ENCODE measurements around the gene FBXO24.
A peak's percentile ranks its signal among the peaks of the same experiment; 100 is the strongest.
"Not testable (repeated sequence)": the region's sequence is repeated elsewhere in the genome, so short reads cannot be mapped to it uniquely, and the experiment has no call there.

The FBXO24 gene, protein sequence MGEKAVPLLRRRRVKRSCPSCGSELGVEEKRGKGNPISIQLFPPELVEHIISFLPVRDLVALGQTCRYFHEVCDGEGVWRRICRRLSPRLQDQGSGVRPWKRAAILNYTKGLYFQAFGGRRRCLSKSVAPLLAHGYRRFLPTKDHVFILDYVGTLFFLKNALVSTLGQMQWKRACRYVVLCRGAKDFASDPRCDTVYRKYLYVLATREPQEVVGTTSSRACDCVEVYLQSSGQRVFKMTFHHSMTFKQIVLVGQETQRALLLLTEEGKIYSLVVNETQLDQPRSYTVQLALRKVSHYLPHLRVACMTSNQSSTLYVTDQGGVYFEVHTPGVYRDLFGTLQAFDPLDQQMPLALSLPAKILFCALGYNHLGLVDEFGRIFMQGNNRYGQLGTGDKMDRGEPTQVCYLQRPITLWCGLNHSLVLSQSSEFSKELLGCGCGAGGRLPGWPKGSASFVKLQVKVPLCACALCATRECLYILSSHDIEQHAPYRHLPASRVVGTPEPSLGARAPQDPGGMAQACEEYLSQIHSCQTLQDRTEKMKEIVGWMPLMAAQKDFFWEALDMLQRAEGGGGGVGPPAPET

DNA sequence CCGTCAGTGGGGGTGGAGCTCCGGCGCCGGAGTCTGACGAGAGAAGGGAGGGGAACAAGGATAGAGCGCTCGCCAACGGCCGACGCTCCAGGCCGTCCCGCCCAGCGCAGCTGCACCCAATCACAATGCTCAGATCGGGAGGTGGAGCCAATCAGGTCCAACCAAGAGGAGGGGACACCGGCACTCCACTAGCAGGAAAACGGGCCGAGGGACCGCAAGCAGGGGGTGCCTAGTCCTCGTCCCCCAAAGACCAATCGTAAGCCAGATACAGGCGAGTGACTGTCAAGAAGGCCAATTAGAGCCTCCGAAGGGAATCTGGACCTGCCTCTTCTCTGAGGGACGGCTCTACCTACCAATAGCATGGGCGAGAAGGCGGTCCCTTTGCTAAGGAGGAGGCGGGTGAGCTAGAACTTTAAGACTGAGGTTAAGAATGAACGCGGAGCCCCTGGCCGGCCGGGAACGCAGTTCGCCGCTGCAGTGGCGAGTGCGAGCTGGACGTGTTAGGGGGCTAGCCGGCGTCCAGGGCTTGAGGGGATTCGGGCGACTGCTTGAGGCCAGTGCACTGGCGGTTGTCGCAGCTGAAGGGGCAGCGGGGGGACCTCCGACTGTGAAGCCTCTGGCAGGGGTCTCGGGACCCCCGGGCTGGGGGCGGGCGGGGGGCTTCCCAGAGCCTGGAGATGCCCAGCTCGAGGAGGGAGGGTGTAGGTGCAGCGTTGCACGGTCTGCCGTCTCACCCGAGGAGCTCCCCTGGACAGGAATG, at the start of gene FBXO24:
FBXO24 (plus strand) TSS at position 63 of the 760 bp plus-strand sequence; CDS start at position 361, 298 bp downstream.
- peak; percentile 100 for DNase-seq
- in situ Hi-C loops (cut with MboI; ENCODE audit: low pct_unique_long_range_greater_than_20kb, low sequenced_read_pairs), result no loop called here

DNA sequence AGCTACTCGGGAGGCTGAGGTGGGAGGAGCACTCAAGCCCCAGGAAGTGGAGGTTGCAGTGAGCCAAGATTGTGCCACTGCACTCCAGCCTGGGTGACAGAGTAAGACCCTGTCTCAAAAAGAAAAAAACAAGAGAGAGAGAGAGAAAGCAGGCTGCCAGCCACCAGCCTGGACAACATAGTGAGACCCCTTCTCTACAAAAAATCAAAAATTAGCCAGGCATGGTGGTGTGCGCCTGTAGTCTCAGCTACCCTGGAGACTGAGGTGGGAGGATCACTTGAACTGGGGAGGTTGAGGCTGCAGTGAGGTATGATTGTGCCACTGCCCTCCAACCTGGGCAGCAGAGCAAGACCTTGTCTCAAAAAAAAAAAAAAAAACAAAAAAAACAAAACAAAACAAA, 49.4 kb upstream of the FBXO24 start:
- DNase-seq; in situ Hi-C loops (cut with MboI; ENCODE audit: low pct_unique_long_range_greater_than_20kb, low sequenced_read_pairs): not testable (repeated sequence)

DNA sequence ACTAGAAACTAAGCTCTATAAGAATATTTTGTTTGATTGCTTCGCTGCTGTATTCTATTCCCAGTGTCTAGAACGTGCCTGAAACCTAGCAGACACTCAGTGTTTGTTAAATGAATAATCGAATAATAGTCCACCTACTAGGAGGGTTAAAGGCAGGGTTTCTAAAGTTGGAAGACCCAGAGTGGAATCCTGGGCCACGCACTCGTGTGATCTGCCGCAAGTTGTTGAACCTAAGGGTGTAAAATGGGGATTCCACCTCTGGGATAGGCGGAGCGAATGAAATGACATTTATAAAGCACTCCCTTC, 47.8 kb upstream of the FBXO24 start:
- peak; percentile 11 for DNase-seq
- in situ Hi-C loops (cut with MboI; ENCODE audit: low pct_unique_long_range_greater_than_20kb, low sequenced_read_pairs), result no loop called here

DNA sequence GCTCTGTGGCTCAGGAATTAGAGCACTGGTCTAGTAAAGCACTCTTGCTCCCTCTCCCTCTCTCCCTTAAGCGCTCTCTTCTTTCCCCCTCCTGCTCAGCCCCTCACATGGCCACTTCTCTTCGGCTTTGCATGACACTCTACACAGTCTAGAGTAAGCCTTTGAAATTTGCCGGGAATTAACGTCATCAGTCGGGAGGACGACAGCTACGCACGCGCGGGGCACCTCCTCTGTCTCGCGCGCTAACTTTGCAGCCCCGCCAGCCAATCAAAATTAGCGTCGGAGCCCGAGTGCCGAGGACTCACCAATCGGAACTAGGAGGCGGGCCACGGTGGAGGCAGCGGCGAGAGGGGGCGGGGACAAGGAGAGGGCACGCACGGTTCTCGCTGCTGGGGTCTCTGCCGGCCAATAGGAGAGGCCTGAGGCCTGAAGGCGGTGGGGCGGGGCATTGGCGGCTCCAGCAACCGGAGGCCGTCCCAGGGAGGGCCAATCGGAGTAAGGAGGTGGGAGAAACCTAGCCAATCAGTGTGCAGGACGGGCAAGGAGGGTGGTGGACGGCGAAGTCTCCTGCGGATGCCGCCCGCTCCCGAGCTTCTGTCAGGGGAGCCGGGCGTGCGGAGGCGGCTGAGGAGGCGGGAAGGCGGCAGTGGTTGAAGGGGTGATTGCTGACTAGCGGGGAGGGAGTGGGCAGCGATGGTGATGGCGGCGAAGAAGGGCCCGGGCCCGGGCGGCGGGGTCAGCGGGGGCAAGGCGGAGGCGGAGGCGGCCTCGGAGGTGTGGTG, 47.3 kb upstream of the FBXO24 start, which contains the start of gene AGFG2:
AGFG2 (plus strand) TSS at position 550 of the 782 bp plus-strand sequence; CDS start at position 694, 144 bp downstream.
- in situ Hi-C loops (cut with MboI; ENCODE audit: low pct_unique_long_range_greater_than_20kb, low sequenced_read_pairs), result no loop called here
- peak; percentile 100 for DNase-seq

DNA sequence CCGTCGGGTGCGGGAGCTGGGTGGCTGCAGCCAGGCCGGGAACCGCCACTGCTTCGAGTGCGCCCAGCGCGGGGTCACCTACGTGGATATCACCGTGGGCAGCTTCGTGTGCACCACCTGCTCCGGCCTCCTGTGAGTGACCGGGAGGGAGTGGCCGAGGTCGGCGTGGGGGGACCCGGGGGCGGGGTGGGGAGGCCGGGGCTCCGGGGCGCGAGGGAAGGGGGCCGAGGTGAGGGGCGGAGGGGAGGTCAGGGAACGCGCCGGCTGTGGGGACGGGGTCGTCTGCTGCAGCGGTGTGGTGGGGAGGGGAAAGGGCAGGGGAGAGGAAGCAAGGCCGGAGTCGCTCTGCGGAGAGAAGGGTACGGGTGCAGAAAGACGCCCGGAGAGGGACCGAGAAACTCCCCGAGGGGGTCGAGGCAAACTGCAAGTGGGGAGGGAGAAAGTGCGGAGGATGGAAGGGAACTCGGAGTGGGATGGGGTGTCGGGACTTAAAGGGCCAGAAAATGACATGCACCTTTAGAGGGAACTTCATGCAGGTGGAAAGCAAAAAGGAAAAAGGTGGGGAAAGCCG, 46.6 kb upstream of the FBXO24 start:
- peak; percentile 15 for DNase-seq
- in situ Hi-C loops (cut with MboI; ENCODE audit: low pct_unique_long_range_greater_than_20kb, low sequenced_read_pairs), result loop anchor here (10.0 kb wide), 1 partner anchor 65 kb away; the partner anchor contains the start of gene TSC22D4

DNA sequence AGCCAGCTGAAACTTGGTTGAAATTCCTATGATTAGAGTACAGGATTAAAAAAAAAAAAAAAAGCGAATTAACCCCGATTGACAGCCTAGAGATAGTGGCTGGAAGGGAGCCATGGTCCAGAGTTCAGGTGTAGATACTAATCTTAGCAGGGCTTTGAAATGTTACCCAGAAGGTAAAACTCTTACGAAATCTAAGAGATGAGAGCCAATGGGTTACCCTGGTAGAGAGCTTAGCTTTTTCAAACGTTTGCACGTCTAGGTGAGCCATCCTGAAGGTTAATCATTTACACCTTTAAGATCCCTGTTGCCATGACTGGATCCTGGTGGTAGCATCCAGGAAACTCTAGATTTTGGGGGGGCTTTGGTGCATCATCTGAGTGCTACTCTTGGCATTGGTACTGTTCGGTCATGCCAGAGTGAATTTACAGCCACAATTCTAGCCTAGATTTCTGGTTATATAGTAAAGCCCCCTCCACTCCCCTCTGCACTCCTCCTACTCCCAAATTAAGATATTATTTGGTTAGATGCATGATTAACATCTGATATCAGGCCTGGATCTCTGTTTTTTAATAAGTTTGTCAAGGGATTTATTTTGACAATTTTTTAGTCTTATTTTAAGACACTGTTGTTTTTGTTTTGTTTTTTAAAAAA, 45.9 kb upstream of the FBXO24 start:
- no peak for DNase-seq
- in situ Hi-C loops (cut with MboI; ENCODE audit: low pct_unique_long_range_greater_than_20kb, low sequenced_read_pairs), result loop anchor here (10.0 kb wide), 1 partner anchor 65 kb away; the partner anchor contains the start of gene TSC22D4

DNA sequence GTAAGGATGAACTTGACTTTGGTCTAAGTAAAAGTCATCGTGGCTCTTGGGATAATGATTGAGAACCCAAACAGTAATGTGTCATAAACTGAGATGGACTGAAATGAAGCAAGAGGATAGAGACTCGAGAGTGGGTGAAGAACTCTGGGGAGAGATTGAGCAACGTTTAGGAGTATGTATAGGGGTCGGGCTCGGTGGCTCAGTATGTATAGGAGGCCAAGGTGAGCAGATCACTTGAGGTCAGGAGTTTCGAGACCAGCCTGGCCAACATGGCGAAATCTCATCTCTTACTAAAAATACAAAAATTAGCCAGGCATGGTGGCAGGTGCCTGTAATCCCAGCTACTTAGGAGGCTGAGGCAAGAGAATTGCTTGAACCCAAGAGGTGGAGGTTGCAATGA, 44.8 kb upstream of the FBXO24 start:
- in situ Hi-C loops (cut with MboI; ENCODE audit: low pct_unique_long_range_greater_than_20kb, low sequenced_read_pairs), result loop anchor here (10.0 kb wide), 1 partner anchor 67 kb away; the partner anchor contains the start of gene TSC22D4
- DNase-seq, result not testable (repeated sequence)

DNA sequence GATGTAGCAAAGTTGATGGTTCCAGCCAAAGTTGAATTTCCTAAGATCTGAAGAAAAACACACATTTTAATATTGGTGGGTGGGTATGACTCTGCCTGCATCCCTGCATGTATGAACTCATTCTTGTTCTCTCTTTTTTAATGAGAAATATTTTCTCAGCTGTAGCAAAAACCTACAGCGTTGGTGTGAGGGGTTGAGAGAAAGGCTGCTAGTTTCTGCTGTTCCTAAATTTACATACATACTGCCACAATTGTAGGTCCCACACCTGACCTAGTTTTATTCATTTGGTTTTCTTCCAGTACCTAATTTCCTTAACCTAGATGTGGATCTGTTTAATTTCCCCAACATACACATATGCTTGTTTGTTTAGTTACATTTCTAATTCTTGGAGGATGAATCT, 42.5 kb upstream of the FBXO24 start:
- in situ Hi-C loops (cut with MboI; ENCODE audit: low pct_unique_long_range_greater_than_20kb, low sequenced_read_pairs), result loop anchor here (10.0 kb wide), 1 partner anchor 69 kb away; the partner anchor contains the start of gene TSC22D4
- DNase-seq, result no peak

DNA sequence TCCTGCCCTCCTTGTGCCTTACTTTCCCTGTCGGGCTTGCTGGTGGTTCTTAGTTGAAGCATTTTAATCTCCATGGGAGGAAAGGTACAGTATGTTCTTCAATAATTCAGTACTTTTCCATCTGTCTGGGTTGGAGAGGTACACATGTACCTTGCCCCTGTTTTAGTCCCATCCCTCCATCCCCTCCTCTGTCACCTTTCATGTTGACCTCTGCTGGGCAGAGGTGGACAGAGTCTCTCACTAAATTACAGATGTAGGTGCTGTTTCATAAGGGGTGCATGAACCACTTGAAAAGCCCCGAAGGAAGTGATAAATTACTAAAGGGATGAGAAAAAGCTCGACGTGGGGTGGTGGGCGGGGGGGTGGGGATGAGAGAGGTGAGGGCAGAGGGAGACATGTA, 41.7 kb upstream of the FBXO24 start:
- in situ Hi-C loops (cut with MboI; ENCODE audit: low pct_unique_long_range_greater_than_20kb, low sequenced_read_pairs), result loop anchor here (10.0 kb wide), 1 partner anchor 70 kb away; the partner anchor contains the start of gene TSC22D4
- DNase-seq, result no peak

DNA sequence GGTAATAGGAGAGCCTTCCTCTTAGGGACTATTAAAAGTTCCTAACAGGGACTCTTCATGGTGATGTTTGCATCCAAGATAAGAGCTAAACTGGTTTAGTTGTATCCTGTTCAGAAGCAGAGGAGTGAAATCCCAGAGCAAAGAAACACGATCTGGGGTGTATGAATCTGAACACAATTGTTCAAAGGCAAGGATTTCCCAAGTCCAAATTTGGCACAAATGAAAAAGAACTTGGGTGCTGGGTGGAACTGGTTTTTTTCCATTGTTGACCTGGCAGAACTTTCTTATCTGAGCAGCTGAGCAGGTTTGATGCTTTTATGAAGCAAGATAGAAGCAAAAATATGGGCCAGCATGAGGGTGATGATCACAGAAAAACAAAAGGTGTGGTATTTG, 41.2 kb upstream of the FBXO24 start:
- in situ Hi-C loops (cut with MboI; ENCODE audit: low pct_unique_long_range_greater_than_20kb, low sequenced_read_pairs), result loop anchor here (10.0 kb wide), 1 partner anchor 70 kb away; the partner anchor contains the start of gene TSC22D4
- DNase-seq, result no peak

DNA sequence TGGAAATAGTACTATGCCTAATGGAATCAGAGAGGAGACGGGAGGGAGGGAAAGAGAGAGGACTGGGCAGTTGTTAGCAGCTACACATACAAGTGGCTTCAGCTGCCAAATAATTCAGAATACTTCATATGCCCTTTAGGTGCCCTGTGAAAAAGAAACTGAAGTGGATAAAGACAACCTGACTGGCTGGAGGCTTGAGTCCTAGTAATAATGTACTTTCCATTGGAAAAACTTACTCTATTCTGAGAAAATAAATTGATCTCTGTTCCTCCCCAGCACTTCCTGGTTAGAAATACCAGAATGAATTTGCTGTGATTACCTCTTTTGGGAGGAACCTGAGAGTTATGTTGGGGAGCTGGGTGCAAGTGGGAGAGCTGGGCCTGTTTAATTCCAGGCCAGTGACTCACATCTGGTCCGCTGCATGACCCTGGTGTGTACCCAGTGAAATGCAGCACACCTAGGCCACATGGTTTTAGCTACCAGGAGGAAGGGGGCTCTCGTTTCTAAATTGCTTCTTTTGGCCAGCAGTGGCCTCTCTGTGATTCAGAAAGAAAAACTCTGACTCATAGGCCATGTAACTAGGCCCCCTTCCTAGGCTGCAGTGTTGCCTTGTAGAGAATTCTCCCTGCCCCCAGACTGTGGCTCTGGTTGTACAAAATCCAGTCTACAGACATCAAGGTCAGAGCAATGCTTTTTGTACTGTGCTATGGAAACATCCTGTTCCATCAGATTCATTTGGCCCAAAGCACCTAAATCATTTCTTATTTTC, 40.6 kb upstream of the FBXO24 start:
- in situ Hi-C loops (cut with MboI; ENCODE audit: low pct_unique_long_range_greater_than_20kb, low sequenced_read_pairs), result loop anchor here (10.0 kb wide), 1 partner anchor 71 kb away; the partner anchor contains the start of gene TSC22D4
- DNase-seq, result no peak

DNA sequence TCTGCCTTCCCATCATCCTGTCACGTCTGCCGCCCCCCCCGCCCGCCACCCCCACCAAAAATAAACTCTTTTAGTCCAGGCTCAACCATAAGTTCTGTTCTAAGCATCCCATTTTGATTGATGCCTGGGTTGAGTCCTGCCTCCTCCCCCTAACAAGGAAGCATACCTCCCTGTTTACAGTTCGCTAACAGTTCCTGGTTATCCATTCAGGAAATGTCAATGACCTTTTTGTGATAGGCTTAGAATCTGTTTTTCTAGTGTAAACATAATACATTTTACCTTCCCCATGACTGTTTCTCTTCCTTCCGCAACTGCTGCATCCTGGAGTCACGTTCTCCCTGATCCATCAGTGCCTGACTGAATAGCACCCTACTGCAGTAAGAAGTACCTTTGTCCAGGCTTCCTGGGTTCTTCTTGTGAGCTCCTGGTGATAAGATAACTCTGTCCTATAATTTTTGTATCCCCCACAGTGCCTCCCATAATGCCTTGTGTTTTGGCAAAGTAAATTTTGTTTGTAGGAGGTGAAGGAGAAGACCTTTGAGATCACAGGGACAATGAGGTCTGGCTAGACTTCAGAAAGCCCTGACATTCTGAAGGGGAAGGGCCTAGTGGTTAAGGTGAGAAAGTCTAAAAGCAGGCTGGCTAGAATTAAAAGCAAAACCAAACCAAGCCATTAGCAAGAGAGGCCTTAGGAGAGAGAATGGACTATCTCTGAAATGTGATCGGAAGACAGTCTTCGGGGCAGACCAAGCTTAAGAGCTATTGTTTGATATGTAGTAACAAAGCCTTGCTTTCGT, 39.8 kb upstream of the FBXO24 start:
- in situ Hi-C loops (cut with MboI; ENCODE audit: low pct_unique_long_range_greater_than_20kb, low sequenced_read_pairs), result loop anchor here (10.0 kb wide), 1 partner anchor 72 kb away; the partner anchor contains the start of gene TSC22D4
- no peak for DNase-seq

DNA sequence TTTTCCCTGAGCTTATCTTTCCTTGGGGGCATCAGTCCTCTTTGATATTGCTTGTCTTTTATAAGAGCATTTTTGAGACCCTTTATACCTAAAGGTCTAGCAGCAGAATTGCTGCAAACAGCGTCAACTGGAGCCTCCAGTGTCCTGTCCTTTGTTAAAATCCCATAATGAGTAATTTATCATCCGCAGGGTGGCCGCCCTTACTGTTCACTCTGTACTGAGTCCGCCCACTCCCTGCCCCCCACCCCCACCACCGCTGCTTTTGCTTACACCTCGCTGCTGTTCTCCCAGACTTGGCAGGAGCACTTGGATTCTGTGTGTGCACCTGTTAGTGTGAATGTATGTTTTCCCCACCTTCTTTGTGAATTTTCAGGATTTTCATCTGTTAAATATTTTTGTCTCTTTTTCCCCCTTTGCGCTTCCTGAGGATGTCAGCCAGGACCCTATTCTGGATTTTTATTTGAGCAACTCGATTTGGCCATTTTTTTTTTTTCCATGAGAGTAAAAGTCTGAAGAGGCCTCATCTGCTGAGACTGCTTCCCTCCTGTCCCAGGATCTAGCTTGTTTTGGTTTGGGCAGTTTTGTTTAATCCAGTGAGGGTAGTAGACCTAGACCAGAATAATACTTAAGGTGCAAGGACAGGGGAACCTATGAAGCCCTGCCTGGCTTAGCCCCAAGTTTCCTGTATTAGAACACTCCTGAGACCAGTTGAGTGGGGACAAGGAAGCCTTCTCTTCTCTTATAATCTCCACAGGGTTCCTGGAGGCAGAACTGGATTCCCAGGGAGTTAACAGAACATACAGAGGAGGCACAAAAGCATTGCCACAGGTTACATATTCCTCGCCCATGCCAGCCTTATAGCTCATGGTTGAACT, 39.0 kb upstream of the FBXO24 start:
- in situ Hi-C loops (cut with MboI; ENCODE audit: low pct_unique_long_range_greater_than_20kb, low sequenced_read_pairs), result loop anchor here (10.0 kb wide), 1 partner anchor 72 kb away; the partner anchor contains the start of gene TSC22D4
- no peak for DNase-seq

DNA sequence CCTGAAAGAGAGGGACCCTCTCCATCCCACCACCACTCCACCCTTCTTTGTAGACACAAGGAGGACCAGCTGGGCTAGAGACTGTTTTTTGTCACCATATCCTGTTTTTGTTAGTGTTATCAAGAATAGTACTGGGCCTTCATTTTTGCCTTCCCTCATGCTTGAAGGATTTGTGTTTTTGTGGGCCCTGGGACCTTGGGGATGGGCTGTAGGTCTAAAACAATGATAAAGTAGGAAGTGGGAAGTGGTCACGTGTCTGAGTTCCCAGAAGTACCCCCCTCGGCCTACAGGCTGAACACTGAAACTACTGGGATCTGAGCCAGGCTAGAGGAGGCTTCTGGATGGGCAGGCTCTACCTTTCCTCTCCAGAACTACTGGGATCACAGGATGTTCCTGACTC, 38.3 kb upstream of the FBXO24 start:
- DNase-seq, result peak; percentile 57
- in situ Hi-C loops (cut with MboI; ENCODE audit: low pct_unique_long_range_greater_than_20kb, low sequenced_read_pairs), result loop anchor here (10.0 kb wide), 1 partner anchor 73 kb away; the partner anchor contains the start of gene TSC22D4

DNA sequence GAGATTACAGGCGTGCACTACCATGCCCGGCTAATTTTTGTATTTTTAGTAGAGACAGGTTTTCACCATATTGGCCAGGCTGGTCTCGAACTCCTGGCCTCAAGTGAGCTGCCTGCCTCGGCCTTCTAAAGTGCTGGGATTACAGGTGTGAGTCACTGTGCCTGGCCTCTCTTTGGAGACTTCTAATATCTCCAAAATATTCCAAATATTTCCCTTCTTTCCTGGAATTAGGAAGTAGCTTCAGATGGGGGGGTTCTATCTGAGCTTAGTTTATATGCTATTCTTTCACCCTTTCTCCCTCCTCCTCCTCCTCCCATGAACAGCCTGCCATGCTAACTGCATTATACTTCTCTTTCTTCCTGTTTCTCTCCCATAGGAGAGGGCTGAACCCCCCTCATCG, 37.7 kb upstream of the FBXO24 start:
- in situ Hi-C loops (cut with MboI; ENCODE audit: low pct_unique_long_range_greater_than_20kb, low sequenced_read_pairs), result loop anchor here (10.0 kb wide), 1 partner anchor 74 kb away; the partner anchor contains the start of gene TSC22D4

More for the DNA sequence above, 37.7 kb upstream of the FBXO24 start:
- DNase-seq, result not testable (repeated sequence)

All from KBM-7 (cell line).